GM18508 (cell line): ENCODE data around the gene ECE1.

Experiments
- ATAC-seq: cut with Tn5 transposase; IDR thresholded peaks from one replicate; pipeline ENCODE4 v1.9.1; 2021; ENCODE audit warnings: moderate number of reproducible peaks; ENCODE audit not compliant: insufficient read depth, unreplicated experiment

The ECE1 gene

DNA sequence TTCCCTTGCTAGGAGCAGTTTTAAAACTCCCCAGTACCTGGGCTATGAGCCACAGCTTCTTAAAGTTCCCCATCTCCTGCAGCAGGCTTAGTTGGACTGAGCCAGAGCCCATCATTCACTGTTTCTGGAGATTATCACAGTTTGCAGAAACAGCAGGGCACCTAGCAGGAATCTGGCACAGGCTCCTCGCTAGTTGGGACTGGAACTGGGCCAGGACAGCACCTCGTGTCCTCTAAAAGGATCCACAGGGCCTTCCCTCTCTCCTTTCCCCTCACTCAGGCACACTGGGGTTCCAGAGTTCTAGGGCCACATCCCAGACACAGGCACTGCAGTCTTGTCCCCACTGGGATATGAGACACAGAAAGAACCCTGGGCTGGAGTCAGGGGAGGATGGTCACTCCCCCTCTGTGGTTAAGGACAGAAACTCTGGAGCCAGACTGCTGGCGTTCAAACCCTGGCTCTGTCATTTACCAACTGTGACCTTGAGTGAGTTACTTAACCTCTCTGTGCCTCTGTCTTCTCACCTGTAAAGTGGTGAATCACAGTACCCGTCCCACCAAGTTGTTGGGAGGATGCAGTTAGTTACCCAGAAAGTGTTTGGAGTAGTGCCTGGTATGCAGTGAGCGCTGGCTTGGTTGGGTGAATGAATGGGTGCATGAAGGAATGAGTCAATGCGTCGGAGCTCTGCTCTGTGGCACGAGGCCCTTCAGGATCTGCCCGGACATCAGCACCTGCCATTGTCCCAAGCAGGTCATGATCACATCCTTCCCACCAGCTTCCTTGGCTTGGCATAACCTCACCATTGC, 18.8 kb upstream of the ECE1 start:
- no peak for ATAC-seq

DNA sequence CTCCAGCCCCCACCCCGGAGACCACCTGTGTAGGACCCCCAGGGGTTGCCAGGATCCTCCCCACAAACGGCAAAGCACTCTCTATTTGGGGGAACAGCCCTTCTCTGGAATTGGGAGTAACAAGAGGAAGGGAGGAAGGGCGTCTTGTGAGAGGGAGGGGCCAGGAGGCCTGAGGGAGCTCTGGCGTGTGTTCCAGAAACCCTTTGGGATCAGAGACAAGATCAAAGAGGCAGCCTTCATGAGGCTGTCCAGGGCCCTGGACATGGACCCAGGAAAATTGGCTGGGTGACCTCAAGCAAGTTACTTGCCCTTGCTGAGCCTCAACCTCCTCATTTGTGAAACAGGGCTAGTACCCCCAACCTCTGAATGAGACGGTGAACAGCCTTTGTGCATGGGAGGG, 18.1 kb upstream of the ECE1 start:
- no peak for ATAC-seq

DNA sequence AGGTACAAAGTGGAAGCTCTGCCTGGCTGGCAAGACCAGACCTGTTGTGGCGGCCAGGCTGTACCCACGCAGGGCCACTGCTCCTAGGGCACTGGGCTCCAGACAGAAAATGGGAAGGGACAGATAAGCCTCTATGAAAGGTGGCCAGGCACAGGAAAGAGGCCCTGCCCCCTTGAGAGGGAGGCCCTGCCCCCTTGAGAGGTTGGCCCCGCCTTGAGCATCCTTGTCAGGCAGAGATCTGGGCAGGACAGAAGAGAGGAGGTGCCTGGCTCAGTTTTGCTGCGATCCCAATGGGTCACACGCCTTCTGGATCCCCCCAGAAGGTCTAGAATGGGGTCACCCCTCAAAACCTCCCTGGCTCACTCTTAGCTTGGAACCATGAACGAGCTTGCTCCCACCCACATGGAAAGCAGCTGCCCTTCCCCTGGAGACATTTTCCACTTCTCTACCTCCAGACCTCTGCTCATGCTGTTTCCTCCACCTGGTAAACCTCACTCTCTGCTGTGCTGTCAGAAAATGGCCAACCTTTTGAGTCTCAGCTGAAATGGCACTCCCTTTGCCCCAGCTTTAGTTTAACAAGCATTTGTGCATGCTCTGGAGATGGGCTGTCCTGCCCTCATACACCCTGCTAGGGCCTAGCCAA, 17.5 kb upstream of the ECE1 start:
- no peak for ATAC-seq

DNA sequence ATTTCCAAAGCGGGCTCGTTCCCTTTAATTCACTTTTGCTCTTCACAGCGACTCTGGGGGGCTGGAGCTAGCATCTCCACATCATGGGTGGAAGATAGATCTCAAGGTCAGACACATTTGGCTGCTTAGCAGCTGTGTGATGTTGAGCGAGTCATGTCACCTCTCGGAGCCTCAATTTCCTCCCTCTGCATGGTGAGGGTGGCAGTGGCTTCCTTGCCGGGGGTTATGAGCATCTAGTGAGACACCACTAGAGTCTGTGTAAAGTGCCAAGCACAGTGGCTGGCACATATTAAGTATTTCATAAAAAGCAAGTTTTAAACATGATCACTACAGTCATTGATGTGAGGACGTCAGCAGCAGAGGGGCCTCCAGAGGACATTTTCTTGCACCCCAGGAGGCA, 16.9 kb upstream of the ECE1 start:
- no peak for ATAC-seq

DNA sequence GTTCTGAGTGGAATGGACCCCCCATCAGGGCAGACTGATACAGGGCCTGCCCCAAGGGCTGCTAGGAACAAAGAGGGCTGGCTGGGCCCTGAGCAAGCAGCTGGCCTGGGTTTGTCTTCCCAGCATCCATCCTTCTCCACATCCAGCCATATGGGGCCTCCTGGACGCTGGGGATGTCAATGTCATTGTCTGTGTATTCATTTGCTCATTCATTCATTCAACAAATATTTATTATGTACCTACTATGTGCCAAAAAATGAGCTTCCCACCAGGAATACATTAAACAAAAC, 15.6 kb upstream of the ECE1 start:
- ATAC-seq, result no peak

DNA sequence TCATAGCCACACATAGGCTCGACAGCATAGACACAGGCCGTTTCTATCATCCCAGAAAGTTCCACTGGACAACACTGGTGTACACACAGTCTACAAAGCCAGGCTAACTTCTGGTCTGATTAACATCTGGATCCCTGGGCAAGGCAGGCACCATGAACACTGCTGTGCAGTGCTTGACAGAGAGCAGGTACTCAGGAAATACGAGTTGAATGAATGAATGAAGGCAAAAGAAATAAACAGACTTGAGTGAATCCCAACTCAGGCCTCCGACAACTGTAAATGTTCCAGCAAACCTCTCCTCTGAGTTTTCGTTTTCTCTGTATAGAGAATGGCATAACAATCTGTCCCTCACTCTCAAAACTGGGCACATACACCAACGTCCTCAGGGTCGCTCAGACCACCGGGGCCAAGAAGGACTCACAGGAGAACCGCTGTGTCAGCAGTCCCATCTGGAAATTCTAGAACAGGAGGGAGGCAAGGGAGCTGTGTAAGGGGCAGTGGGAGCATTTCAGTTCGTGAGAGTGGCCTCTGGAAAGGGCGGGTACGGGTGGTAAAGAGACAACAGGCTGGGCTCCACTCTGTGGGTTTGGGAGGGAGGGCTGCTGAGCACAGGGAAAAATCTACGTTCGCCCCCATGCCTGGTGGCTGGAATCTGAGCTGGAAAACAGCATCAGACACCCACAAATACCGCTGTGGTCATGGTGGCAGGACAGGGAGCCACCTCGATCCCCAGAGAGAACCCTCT, 15.1 kb upstream of the ECE1 start:
- ATAC-seq, result no peak

DNA sequence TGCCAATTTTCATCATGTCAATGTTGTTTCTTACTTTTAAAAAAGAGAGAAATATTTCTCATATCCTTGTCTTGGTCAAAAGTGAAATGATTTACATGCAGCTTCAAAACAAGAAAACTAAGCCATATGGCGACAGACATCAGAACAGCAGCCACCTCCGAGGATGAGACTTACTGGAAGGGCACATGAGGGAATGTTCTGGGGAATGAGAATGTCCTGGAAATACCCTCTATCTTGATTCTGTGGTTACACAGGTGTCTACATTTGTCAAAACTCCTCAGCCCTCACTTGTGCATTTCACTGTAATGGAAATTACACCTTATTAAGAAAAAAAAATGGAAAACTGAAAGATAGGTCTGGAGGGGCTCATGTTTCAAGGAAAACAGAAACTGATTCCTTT, 14.2 kb upstream of the ECE1 start:
- ATAC-seq, result no peak

DNA sequence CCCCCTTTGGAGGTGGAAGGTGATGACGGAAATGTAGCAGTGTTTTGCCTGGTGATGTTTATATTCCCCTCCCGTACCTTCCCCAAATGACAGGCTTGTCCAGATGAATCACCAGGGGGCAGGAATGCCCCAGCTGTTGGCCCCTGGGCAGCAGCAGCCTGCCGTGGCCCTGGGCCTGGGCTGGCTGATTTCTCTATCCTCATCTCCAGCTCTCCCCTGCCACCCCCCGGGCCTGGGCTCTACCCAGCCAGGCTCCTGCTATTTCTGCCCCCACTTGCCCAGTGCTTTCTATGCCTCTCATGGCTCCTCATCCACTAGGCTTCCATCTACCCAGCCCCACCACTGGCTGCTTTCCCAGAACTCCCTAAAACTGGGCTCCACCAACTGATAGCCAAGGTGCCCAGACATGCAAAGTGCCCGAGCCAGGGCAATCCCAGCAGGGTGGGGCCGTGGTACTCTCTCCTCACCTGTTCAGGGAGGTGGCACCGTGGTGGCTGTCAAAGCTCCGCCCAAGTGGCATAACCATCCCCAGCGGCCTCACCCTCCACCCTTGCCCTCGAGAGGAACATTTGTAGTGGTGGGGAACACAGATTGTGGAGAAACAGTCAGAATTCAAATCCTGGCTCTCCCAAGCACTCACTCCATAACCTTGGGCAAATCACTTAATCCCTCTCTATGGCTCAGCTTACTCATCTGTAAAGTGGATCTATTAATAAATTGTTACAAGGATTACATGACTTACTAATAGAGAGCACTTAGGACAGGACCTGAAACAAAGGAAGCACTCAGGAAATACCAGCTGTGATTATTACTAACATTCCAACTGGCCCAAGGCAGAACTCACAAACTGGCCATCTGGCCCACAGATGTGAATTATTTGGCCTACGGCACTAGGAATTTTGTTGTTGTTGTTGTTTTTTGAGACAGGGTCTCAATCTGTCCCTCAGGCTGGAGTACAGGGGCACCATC, 12.8 kb upstream of the ECE1 start:
- ATAC-seq, result no peak

DNA sequence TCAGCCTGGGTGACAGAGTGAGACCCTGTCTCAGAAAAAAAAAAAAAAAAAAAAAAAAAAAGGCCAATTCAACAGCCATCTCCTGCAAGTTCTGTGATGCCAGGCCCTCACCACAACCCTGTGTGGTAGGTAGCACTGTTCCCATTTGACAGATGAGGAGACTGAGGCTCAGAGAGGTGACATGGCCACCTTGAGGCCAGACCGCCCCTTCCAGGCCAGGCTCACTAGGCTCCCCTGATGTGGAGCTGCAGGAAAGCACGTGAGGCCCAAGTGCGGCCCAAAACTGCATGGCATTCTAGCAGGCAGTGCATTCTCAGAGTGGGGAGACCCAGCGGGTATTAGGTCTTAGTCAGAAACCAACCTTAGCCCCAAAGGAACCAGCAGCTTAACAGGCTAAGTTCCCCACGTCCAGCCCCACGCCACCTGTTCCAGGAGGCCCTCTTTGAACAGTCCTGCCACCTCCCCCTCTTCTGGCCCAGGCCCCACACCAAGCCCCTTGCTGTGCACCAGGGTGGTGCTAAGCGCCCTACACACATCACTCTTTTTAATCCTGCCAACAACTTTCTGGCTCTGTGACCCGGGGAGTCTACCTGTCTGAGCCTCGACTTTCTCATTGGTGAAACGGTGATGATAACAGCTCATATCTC, 11.7 kb upstream of the ECE1 start:
- ATAC-seq, result no peak

DNA sequence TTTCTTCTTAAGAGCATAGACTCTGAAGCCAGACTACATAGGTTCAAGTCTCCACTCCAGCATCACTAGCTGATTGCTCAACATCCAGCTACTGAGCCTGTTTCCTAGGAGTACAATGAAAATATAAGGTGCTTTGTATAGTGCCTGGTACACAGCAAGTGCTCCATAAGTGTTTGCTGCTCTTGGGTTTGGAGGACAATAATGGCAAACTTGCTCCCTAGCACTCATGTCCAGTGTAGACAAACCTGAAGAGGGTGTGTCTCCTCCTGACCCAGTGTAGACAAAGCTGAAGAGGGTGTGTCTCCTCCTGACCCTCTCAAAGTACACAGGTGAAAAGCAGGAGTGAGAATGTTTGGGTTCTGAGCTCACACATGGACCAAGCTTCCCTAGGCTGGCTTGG, 10.5 kb upstream of the ECE1 start:
- ATAC-seq, result no peak

DNA sequence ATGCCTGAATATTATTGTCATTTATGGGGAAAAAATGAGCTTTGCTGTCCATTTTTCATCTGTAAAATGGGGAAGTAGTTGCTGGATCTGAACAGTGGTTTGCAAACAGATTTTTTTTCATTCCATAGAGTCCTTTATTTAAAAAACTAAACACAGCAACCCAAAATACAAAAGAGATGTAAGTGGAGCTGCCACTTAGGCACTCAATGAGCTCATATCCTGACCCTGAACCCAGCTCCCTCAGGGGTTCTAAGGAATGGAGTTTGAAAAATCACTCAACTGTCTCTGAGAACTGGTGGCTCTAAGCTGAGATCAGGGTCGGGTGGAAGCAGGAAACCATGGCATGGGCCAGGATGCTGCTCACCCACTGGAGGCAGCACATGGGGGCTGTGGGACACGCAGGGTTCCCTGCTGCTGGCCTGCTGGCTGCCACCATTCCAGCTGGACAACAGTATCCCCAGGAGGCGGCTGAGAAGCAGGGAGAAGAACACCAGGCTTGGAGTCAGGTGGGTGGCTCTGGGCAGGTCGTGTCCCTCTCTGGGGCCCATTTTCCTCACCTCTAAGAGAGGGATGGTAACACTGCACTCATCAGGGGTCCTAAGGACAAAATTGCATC, 9.6 kb upstream of the ECE1 start:
- no peak for ATAC-seq

DNA sequence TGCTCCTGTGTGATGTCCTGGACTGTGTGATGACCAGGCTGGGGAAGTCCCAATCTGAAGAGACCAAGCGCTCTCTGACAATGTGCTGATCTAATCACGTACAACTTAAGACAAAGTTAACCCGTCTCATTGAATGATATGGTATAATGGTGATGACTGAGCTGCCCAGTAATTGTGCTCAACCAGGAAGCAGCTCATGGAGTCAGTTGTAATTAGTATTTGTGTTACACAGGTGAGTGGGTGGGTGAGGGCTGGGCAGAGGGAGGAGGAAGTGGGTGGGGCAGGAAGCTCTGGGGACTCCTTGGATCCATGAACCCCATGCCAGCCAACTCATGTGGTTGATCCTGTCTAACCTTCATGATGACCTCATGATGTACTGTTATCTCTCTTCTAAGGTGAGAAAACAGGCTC, 8.7 kb upstream of the ECE1 start:
- no peak for ATAC-seq

DNA sequence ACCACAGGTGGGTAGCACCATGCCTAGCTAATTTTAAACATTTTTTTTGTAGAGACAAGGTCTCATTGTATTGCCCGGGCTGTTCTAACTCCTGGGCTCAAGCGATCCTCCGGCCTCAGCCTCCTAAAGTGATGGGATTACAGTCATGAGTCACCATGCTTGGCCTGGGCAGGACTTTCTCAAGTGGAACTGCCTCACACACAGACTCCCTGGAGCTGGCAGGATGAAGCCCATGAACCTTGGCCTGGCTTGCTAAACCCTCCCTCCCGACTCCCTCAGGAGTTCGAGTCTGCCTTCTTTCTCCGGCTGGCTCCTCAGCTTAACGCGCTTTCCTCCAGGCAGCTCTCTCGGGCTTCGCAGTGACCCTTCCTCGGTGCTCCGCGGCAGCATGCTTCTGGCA, 7.7 kb upstream of the ECE1 start:
- no peak for ATAC-seq

DNA sequence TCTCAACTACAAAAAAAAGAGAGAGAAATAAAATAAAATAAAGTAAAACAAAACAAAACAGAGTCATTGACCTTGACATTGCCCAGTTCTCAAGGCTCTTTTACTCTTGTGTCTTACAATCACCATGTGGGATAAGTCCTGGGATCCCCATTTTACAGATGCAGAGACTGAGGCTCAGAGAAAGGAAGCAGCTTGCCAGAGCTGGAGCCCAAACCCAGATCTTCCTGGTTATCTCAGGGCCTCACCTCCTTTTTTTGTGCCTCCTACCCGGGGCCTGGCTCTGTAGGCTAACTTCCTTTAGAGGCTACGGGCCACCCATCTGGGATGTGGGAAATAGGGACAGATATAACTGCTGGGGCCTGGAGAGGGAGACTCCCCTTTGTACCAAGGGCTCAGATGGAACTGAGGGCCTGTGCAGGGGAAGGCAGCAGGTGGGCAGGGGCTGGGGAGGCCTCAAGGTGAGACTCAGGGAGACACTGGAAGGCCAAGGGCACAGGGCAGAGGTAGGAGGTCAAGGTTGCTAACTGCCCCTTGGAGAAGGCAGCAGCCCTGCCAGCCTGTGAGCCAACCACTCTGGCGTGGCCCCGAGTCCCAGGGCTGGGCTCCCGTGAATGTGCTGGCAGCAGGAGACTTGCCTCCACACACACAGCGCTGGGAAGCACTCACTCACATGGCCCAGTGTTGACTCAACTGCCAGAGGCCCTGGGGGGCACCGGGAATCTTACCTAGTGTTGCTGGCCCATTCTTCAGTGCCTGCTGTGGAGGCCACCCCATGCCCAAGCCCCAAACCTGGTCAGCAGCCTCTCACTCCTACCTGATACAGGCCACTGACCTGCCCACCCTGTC, 6.5 kb upstream of the ECE1 start:
- no peak for ATAC-seq

DNA sequence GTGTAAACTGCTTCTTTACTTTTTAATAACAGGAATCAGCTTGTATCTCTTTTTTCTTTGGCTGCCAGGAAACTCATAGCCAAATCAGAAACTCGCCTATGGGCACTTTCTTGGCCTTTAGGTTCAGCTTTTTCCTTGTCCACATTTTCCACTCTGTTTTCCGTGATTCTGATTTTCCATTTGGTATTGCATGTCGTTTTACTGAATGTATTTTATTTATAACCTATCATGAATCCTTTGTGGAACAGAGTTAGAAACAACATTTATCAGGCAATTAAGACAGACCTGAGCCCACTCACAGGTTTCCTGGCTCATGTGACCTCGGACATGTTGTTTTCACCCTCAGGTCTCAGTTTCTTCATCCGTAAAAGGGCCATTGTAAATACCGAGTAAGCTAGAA, 5.3 kb upstream of the ECE1 start:
- ATAC-seq, result no peak

DNA sequence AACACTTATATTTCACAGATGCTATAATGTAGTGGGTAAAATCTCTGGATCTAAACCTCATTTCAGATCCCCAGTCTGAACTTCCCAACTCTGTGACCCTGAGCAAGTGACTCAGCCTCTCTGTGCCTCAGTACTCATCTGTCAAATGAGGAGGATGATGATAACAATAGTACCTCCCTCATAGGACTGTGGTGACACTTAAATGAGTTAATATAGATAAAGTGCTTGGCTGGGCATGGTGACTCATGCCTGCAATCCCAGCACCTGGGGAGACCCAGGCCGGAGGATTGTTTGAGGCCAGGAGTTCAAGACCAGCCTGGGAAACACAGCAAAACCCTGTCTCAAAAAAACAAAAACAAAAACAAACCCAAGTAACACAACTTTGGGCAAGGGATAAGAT, 4.7 kb upstream of the ECE1 start:
- no peak for ATAC-seq

DNA sequence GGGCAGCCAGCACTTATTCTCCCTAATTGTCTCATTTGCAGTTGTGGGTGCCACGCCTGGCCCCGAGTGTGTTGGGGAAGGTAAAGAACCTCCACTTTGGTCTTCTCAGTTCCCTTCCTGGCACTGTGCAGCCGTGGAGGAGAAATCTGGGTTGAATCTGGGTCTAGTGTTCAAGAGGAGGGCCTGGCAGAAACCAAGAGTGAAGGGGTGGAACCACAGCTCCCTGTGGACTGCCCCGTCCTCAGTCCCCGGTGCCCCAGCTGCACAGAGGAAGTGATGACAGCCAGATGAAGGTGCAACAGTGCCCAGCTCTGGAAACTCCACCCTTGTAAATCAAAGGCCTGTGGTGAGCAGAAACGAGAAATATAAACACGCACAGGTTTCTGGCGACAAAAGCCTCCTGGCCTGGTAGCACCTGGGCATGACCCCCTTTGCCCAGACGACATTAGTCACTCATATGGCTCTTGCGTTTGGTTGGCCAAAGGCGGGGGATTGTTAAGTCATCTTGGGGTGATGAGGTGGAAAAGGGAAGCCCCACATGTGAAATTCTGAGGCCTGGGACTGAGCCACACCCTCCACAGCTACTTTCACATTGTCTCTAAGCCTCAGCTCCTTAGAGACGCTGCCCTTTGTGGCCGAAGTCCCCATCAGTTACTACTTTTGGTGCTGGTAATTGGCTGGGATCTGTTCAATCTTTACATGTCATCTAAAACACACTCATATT, 4.2 kb upstream of the ECE1 start:
- ATAC-seq, result peak; percentile 48
